GDM1 (cell line): ENCODE measurements around the gene AATF.
"Not testable (repeated sequence)": the region's sequence is repeated elsewhere in the genome, so short reads cannot be mapped to it uniquely, and the experiment has no call there.

Experiments used
- DNase-seq: peaks from one replicate; lab custom pipeline; 2025; lab: John Stamatoyannopoulos, UW

AATF gene

GRCh38 chr17:37047631-37048104 lies 98.9 kb downstream of the AATF start:
- DNase-seq = peak; percentile 51

GRCh38 chr17:37048811-37049210 lies 100.1 kb downstream of the AATF start:
- DNase-seq = no peak

GRCh38 chr17:37050920-37051319 lies 102.2 kb downstream of the AATF start:
- no peak for DNase-seq

GRCh38 chr17:37051381-37051780 lies 102.6 kb downstream of the AATF start:
- no peak for DNase-seq

- no peak for DNase-seq
These were observed 103.1 kb downstream of the AATF start for GRCh38 chr17:37051833-37052232.

- no peak for DNase-seq
These were observed 103.7 kb downstream of the AATF start for GRCh38 chr17:37052450-37052849.

GRCh38 chr17:37054894-37055293 lies 106.1 kb downstream of the AATF start:
- DNase-seq = no peak

- no peak for DNase-seq
These were observed 107.9 kb downstream of the AATF start for GRCh38 chr17:37056622-37057021.

- no peak for DNase-seq
These were observed 110.7 kb downstream of the AATF start for GRCh38 chr17:37059493-37059892.

GRCh38 chr17:37060094-37060493 lies 111.3 kb downstream of the AATF start:
- no peak for DNase-seq

- no peak for DNase-seq
These were observed 112.2 kb downstream of the AATF start for GRCh38 chr17:37060928-37061327.

GRCh38 chr17:37062021-37062420 lies 113.3 kb downstream of the AATF start:
- DNase-seq = no peak

- no peak for DNase-seq
These were observed 115.5 kb downstream of the AATF start for GRCh38 chr17:37064206-37064605.

GRCh38 chr17:37064956-37065355 lies 116.2 kb downstream of the AATF start:
- DNase-seq = no peak

GRCh38 chr17:37065486-37066321 lies 117.0 kb downstream of the AATF start:
- DNase-seq = no peak

- no peak for DNase-seq
These were observed 117.8 kb downstream of the AATF start for GRCh38 chr17:37066322-37067255.

GRCh38 chr17:37067555-37068111 lies 118.9 kb downstream of the AATF start:
- no peak for DNase-seq

GRCh38 chr17:37068266-37068665 lies 119.5 kb downstream of the AATF start:
- no peak for DNase-seq

GRCh38 chr17:37069087-37069486 lies 120.3 kb downstream of the AATF start:
- no peak for DNase-seq

- DNase-seq = not testable (repeated sequence)
These were observed 124.7 kb downstream of the AATF start for GRCh38 chr17:37073464-37073863.

- DNase-seq = no peak
These were observed 130.4 kb downstream of the AATF start for GRCh38 chr17:37079065-37079708.

- DNase-seq = no peak
These were observed 131.0 kb downstream of the AATF start for GRCh38 chr17:37079735-37080134.
